Tibial nerve (tissue), 3 donors: ENCODE data around the gene MBNL2.

Experiments used
- POLR2A ChIP-seq, 2 donors: fragments of 450-650 bp; IDR thresholded peaks; one replicate each; pipeline ENCODE4 v1.6.1; 2017; ENCODE audit warnings: antibody characterized with exemption in 2 of 2, mild to moderate bottlenecking in 2 of 2, moderate library complexity in 2 of 2
- TF ChIP-seq, protein P1 (sequence below), 5 experiments: fragments of 200-600 bp in 3 of 5; fragments of 450-650 bp in 2 of 5; sonication (generic) in 3 of 5; IDR thresholded peaks; one replicate each; pipeline ENCODE4 v1.5.1; 2016 to 2019; ENCODE audit warnings: antibody characterized with exemption in 5 of 5, mild to moderate bottlenecking in 3 of 5, moderate library complexity in 2 of 5

DNA sequence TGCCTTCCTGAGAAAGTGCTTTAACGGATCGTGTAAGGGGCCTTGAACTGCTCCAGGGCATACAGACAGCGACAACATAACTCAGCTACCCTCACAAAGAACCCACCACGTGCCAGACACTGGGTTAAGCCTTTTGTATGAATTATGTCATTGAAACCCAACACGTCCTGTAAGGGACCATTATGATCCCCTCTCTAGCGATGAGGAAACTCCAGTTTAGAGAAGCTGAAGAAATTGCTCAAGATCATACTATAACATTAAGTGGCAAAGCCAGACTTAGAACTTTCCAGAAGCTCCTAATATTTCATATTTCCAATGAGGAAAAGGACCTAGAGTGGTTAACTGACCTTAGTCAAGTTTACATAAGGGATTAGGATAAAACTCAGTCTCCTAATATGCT, 154.8 kb downstream of the MBNL2 start:
- TF ChIP-seq, protein P1, sequence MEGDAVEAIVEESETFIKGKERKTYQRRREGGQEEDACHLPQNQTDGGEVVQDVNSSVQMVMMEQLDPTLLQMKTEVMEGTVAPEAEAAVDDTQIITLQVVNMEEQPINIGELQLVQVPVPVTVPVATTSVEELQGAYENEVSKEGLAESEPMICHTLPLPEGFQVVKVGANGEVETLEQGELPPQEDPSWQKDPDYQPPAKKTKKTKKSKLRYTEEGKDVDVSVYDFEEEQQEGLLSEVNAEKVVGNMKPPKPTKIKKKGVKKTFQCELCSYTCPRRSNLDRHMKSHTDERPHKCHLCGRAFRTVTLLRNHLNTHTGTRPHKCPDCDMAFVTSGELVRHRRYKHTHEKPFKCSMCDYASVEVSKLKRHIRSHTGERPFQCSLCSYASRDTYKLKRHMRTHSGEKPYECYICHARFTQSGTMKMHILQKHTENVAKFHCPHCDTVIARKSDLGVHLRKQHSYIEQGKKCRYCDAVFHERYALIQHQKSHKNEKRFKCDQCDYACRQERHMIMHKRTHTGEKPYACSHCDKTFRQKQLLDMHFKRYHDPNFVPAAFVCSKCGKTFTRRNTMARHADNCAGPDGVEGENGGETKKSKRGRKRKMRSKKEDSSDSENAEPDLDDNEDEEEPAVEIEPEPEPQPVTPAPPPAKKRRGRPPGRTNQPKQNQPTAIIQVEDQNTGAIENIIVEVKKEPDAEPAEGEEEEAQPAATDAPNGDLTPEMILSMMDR (IDR thresholded peaks at IDR 0.05), result no peak
- no peak for TF ChIP-seq POLR2A (IDR thresholded peaks at IDR 0.05)
